ENCODE results near the gene SRRD.

Gene SRRD

DNA sequence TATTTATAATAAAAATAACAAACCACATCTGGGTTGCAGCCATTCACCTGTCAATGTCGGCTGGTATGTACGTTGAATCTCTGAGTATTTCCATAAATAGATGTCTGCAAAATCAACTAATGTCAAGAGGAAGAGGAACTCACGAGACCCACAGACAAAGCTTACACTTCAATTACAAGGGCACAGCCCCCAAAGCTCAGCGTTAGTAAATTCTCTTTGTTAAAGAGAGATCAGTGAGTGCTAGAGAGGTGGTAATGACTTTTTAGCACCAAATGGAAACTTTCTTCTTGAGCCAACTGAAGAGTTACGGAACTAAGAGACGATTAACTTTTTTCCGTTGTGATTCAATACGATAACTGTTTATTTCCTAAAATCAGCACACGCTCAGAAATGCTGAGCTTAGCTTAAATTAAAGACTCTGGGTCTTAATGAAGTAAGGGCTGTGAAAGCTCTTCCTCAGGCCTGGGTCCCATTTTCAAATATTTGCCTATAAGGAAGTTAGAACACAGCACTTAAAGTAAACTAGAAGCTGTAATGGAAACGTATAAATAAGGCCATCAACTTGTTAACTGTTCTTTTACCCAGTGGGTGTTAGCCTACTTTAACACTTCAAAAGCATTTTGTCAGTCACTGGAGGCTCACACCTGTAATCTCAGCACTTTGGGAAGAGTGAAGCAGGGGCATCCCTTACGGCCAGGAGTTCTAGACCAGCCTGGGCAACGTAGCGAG, 51.4 kb downstream of the SRRD start:
- TF ChIP-seq CTCF (conservative IDR thresholded peaks at IDR 0.05): no peak
- no peak overlapping the region for H3K27ac ChIP-seq

DNA sequence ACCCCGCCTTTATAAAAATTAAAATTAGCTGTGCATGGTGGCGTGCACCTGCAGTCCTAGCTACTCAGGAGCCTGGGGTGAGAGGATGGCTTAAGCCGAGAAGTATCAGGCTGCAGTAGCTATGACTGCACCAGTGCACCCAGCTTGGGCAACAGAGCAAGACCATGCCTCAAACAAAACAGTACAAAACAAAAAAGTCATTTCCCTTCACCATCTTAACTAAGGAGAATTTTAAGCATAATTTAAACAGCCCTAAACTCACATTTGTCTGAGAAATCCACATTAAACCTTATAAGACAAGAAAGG, 51.9 kb downstream of the SRRD start:
- no peak for TF ChIP-seq CTCF (conservative IDR thresholded peaks at IDR 0.05)
- H3K27ac ChIP-seq: no peak overlapping the region

DNA sequence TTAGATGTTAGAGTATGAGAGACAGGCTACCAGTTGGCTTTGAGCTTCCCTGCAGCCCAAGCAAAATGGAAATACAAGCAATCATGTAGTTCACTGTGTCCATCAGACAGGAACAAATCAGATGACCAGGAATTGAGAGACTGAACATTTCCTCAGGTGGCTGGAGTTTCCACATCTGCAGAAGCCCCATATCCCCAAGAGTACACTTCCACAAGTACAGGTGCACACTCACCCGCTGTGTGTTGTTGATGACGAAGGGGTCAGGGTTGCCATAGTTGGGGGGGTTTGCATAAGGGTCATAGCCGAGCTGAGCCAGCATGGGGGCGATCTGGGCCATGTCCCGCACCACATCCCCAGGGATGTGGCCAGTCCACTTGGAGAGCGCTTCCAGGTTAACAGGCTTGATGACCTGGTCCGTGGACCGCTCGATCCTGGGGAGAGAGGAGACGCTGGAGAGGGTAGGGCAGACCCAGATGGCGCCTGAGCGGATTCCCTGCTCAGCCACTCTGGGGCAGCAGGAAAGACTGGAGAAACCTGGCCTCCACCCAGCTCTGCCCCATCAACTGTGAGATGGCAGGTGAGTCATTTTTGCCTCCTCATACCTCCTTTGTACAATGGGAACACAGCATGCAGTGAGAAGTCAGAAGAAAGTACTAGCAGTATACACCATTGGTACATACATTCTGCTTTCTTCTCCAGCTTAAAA, 52.5 kb downstream of the SRRD start:
- TF ChIP-seq CTCF (conservative IDR thresholded peaks at IDR 0.05): no peak
- H3K27ac ChIP-seq: no peak overlapping the region

- no peak for TF ChIP-seq CTCF (conservative IDR thresholded peaks at IDR 0.05)
- H3K27ac ChIP-seq: no peak overlapping the region
Observed at GRCh38 chr22:26536762-26537134, 53.1 kb downstream of the SRRD start.

DNA sequence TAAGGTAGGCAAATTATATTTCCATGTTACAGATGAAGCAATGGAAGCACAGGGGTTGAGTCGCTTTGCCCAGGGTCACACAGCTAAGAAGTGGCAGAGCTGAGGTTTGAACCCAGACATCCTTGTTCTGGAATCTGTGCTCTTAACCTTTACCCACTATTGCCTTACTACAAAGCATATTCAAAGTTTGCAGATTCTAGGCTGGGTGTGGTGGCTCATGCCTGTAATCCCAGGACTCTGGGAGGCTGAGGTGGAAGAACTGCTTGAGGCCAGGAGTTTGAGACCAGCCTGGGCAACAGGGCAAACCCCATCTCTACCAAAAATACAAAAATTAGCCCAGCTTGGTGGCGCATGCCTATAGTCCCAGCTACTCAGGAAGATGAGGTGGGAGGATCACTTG, 56.4 kb downstream of the SRRD start:
- TF ChIP-seq CTCF (conservative IDR thresholded peaks at IDR 0.05): no peak
- H3K27ac ChIP-seq: no peak overlapping the region

DNA sequence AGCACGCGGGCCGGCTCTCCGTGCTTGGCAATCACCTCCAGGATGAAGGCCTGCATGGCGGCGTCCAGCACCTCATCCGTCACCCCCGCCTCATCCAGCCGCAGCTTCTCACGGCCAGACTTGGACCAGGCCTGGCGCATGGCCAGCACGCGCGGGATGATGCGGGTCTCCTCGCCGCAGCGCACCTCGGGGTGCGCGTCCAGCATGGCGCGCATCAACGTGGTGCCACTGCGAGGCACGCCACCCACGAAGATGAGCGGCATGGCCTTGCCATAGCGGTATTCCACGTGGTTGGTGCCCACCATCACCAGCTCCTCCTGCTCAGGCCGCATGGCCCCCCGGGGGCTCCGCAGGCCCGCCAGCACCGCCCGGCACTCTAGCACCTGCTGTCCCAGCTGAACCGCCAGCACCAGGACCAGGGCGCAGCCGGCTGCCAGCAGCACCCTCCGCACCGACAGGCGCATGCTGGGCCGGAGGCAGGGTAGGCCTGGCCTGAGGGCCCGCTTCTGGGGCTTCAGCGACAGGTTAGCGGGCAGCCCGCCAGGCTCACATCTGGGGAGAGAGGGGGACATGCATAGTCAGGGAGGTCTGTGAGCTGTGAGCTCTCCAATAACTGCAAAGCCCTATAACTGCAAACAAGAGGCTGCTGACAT, 57.6 kb downstream of the SRRD start:
- TF ChIP-seq CTCF (conservative IDR thresholded peaks at IDR 0.05): no peak

DNA sequence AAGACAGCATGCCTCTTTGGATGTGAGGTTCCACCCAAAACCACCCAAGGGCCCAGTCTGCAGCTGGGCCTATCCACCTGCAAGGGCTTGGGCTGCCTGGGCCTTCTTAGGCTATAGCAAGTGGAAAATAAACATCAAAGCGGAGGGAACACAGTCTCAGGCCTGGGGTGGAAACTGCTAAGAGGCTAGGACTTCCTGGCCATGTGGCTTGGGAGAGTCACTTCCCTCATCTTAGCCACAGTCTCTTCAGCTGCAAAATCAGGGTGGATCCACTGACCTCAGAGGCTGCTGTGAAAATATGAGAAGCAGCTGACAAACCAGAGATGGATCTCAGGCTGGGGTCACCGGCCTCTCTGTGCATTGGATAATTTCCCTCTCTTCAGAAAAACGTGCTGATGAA, 59.2 kb downstream of the SRRD start:
- TF ChIP-seq CTCF (conservative IDR thresholded peaks at IDR 0.05): no peak
- H3K27ac ChIP-seq: no peak overlapping the region

More for the DNA sequence above, 57.6 kb downstream of the SRRD start:
- H3K27ac ChIP-seq: no peak overlapping the region
